HG03139 (cell line): Measurements from ENCODE around the gene RRP1B.
A peak's percentile ranks its signal among the peaks of the same experiment; 100 is the strongest.
"Not testable (repeated sequence)": the region's sequence is repeated elsewhere in the genome, so short reads cannot be mapped to it uniquely, and the experiment has no call there.

ENCODE experiments used
- ATAC-seq: cut with Tn5 transposase; IDR thresholded peaks from one replicate; pipeline ENCODE4 v1.9.1; 2021; ENCODE audit not compliant: unreplicated experiment

Gene RRP1B

DNA sequence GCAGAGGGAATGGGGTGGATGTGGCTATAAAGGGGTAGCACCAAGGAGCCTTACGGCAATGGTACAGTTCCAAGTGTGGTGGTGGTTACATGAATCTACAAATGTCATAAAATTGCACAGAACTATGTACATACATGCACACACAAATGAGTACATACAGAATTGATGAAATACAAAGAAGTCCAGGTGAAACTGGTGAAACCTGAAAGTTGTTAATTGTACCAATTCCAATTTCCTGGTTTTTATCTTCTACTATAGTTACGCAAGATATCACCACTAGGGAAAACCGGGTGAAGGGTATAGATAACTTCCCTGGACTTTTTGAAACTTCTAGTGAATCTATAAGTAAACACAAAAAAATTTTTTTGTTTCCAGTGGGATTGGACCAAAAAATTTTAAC lies 19.0 kb upstream of the RRP1B start:
- ATAC-seq, result no peak

DNA sequence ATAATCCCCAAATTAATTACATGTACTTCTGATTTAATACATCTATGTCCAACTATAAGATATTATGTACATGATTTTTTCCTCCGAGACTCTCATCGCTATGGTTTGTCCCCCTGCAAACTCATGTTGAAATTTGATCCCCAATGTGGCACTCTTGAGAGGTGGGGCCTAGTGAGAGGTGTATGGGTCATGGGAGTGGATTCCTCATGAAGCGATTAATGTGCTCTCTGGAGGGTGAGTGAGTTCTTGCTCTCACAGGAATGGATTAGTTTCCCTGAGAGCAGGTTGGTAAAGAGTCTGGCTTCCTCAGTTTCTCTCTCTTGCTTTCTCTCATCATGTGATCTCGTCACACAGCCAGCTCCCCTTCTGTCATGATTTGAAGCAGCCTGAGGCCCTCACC lies 16.2 kb upstream of the RRP1B start:
- ATAC-seq, result no peak

DNA sequence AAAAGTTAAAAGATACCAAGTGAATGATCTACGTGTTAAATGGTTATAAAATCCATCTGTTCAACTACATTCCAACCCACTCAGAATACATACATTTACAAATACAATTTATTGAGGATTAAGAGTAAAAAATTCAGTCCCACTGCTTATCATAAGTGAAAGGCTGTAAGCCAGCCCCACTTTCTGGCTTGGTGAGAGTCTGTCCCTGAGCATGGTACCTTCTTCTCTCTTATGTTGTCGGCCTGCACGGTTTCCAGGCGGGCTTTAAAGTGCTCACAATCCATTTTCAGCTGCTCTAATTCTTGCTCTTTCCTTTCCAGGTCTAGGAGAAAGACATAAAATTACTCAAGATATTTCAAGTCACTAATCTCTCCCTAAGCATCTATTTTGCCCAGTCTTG lies 15.3 kb upstream of the RRP1B start:
- no peak for ATAC-seq

DNA sequence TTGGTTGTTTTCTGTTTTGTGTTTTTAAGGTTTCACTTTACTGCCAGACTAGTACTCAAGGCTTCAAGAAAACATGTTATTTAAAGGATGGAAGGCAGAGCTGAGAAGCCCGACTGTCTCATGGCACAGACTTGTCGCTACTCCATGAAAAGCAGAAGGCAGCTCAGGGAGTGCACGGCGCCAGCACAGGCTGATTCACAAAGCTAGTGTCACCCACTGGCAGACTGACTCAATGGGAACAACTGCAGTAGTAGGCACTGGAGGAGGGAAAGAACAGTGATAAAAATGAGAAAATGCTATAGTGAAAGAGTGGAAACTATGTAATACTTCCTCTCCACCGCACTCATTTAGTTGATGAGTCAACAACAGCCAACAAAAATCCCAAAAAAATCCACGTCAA lies 14.8 kb upstream of the RRP1B start:
- ATAC-seq, result no peak

DNA sequence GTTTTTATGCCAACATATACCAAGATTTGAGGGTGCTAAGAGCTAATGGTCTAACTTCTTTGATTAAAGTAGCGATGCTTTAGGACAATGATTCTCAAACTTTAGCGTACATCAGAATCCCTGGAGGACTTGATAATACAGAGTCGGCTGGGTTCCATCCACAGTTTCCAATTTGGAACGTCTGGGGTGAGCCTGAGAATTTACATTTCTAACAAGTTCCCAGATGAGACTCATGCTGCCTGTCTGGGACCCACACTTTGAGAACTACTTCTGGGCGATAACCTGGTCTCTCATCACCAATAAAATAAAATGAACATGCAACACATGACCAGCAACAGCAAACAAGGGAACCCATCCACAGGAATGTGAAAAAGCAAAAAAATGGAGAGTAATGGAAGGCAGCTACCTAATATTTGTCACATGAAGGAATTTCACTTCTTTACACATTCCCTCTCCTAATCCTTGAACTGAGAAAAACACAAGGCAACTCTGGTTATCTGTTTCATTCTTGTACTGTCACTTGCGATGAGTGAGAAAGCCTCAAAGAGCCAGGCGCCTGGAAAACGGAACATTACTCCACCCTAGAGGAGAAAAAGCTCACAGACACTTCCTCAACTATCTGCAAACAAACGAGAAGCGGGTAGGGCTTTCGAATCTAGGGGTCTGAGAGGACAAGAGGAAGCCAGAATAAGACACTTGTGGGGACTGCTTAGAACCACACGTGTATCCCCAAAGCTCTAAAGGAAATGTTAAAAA lies 14.0 kb upstream of the RRP1B start:
- ATAC-seq, result no peak

DNA sequence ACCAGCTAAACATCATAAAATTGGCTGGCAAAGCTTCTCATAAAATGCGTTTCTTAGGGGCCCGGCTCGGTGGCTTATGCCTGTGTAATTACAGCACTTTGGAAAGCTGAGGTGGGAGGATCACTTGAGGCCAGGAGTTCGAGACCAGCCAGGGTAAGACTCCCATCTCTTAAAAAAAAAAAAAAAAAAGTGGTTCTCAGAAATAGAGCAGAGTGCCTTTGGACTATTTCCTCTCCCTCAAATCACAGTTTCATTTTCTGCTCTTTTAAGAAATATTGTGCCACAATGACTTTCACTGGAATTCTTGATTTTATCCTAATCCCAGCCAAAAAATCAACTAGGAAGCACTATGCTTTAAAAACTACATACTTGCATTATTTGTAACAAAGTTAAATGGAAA lies 13.4 kb upstream of the RRP1B start:
- no peak for ATAC-seq

DNA sequence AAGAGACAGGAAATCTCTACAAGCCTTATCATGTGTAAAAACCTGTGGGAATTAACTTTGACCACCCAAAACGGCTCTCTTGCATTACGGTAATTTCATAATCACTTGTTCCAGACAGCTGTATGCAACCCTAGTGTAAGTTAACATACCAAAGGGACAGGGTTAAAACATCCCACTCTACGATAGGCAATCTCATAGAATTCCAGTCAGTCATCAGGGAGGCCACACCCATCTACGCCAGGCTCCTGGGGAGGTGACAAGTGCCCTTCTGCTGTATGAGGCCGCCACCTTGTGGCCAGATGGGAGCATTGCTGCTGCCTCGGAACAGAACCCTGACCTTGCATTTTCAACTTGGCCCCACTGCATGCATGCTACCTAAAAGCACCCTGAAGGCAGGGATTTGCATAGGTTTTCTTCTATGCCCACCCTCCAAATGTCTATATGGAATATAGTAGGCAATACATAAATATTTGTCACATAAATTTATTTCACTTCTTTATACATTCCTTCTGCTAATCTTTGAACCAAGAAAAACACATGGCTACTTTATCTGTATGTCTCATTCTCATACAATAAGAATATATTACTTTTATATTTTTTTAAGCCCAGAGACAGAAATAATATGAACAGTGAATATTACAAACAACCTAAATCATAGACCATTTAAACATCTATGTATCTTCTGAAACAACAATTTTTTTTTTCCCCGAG lies 12.7 kb upstream of the RRP1B start:
- ATAC-seq, result peak; percentile 73

DNA sequence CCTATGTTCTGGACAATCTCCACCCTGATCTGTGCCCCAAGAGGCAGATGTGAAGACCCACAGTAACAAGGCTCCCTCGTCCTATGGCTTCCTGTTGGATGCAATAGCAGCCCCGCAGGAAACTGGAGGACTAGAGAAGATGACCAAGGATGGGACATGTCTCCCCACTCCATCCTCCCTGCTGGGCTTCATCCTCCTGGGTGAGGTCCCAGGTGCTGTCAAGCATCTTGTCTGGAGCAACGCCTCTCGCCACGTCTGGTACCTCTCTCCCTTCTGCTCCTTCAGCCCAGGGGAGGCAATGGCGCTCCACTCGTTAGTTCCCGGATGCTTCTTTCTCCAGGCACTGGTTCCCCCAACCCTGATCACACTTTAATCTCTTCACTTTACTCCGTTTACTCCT lies 11.2 kb upstream of the RRP1B start:
- no peak for ATAC-seq

DNA sequence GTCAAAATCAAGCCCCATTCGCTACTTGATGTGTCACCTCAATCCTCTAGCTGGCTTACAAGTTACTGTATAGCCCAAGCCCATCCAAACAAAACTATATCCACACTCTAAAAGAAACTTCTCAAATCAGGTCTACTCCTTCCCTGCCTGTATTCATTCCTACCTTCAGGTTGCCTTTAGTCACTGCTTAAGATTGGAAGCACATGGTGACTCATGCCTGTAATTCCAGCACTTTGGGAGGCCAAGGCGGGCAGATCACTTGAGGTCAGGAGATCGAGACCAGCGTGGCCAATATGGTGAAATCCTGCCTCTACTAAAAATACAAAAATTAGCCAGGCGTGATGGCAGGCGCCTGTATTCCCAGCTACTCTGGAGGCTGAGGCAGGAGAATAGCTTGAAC lies 7.4 kb upstream of the RRP1B start:
- ATAC-seq, result not testable (repeated sequence)

DNA sequence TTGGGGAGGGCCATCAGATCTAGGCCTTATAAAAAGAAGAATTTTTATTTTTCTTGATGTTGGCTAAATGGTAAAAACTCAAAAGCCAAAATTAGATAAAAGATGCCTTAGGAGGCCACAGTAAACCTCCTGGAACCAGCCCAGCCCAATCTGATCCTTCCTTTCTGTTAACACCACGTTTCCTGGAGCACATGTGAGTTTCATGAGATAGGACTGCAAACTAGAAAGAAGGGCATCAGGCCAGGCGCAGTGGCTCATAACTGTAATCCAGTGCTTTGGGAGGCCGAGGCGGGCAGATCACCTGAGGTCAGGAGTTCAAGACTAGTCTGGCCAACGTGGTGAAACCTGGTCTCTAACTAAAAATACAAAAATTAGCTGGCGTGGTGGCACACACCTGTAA lies 6.7 kb upstream of the RRP1B start:
- ATAC-seq, result no peak

DNA sequence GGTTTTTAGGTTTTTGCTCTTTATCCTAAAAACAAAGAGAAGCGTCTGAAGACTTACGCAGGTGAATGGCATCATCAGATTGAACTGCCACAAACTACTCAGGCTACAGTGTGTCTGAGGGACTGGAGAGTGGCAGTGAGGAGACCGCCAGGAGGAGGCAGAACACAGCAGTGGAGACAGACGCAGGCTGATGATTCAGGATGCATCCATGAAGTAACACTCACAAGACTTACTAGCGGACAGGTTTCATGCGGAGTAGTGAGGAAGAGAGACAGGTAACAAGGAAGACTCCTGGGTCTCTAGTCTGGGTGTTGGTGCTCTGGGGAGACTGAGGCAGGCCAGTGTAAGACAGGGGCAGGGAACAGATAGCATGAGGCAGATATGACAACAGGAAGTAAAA lies 5.7 kb upstream of the RRP1B start:
- no peak for ATAC-seq

DNA sequence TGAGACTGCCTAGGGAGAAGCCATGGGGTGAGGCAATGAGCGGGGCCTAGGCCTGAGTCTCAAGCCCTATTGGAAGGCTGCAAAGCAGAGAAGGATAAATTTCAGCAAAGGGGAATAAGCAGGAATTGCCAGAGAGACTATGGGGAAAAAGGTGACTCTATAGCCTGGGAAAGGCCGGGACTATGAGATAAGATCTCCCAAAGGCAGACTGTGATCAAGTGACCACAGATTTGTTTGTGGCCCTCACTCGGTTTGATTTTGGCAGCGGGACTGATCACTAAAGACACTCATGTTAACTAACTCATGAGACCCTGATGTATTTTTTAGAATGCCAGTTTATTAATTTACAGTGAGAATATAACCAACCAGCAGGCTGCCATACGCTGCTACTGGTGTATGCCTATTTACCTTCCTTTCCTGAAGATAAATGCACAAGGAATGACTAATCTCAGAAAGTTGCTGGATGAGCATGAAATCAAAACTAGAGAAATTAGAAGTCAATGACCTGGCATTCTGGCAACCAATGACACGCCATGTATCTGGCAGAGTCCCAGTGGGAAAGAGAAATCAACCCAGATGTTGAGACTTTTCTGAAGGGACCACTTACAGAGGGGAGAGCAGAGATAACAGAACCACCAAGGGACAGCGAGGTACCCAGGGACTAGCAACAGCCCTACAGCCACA lies 4.4 kb upstream of the RRP1B start:
- ATAC-seq, result no peak

DNA sequence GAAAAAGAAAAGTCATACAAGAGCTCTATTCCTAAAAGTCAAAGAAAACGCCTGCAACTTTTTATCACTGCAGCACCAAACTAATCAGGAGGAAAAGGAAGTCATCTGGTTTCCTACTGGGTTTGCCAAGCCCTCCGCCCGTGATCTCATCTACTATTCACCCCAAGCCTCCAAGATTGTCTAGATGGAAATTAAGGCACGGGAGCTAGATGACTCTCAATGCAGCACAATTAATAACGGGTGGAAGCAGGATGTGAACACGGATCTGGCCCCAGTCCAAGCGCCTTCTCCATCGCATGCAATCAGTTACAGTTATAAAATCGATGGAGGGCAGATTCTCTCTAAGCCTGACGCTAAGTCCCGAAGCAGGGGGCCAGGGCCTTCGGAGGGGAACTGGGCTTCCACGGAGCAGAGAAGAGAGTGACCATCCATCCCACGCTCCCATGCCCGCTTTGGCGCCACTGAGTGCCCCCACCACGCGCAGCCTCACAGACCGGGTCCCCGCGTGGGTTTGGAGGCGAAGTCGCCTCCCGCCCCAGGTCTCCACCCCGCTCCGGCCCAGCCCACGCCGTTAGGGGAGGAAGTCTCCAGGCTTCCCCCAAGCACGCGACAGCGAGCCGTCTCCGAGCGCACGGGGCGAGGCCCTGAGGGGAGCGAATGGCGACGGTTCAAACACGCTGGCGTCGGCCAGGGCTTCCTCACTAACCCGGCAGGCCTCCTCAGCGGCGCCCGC lies 1.8 kb upstream of the RRP1B start:
- no peak for ATAC-seq

DNA sequence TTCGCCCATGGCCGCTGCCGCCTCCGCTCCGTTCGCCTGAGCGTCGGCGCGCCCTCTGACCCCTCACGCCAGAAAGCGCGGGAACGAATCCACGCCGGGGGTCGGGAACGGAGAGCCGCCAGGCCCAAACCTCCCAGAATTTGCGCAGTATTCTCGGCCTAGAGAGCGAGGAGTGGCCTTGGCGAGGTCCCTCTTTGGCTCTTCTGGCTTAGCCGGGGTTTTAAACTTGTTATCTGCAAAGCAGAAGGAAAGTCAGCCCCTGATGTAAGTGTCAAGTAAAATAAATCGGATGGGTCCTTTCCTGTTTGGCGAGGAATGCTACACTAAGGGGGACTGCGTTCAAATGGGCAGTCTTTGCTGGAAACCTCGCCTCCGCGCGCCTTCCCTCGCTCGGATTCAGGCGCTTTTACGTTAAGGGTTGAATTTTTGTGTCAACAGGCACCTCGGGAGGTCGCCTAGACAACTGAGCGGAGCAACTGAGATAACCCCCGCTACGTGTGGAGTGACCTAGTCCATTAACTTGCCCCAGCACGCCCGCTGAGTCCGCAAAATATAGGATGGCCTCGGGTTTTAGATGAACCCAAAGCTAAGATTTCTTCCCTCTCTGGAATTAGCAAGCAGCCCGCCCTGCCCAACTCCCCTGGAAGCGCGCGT lies 1.1 kb upstream of the RRP1B start:
- ATAC-seq, result no peak

DNA sequence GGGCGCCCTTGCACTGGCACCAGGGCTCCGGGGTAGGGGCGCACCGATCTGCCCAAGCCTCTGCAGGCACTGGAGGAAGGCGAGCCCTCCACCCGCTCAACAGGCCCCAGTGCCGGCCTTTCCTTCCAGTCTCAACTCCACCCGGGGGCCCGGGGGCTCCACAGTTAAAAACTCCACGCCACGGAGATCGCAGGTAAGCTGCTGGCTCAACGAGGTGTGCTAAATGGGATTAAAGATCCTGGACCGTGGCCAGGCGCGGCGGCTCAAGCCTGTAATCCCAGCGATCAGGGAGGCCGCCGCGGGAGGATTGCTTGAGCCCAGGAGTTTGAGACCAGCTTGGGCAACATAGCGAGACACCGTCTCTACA lies 608 bp upstream of the RRP1B start:
- no peak for ATAC-seq

DNA sequence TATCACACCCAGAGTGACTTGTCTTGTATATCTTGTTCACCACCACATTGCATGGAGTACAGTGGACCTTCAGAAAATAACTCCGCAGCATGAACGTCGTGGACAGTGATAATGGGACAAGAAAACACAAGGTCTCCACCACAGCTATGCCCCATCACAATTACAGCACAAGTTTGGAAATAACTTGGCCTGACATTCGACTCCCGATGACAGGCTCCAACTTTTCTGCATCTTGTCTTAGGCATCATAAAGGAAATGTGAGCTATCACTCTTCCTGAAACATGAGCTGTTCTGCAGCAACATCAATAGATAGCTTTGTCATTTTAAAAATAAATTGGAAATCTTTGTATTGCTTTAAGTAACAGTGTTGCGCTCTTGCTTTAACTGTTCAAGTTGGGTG lies 2.9 kb downstream of the RRP1B start:
- ATAC-seq, result no peak

DNA sequence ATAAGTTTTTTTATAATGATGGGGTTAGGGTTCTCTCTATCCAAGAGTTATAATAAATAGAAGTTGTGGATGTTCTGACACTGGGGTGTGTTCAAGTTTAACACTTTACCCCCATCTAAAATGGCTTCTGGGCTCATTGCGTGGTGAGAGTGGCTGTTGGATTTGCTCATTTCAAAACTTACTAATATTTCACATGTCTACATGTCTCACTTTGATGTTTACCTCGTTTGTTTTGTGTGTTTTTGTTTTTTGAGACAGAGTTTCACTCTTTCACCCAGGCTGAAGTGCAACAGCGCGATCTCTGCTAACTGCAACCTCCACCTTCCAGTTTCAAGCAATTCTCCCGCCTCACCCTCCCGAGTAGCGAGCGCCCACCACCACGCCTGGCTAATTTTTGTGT lies 3.7 kb downstream of the RRP1B start:
- ATAC-seq, result no peak

DNA sequence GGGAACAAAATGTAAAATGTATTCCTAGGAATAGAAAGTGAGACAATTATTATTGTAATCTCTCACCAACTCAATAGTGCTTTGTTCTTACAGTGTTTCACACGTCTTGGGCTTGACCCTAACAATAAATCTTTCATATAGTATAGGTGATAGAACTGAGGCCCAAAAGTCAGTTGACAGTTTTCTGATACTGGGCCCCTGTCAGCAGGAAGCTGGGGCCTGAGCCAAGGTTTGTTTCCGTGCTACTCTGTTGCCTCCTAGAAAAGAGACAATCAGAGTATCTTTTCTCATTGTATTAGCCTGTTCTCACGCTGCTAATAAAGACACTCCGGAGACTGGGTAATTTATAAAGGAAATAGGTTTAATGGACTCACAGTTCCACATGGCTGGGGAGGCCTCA lies 5.0 kb downstream of the RRP1B start:
- ATAC-seq, result no peak

DNA sequence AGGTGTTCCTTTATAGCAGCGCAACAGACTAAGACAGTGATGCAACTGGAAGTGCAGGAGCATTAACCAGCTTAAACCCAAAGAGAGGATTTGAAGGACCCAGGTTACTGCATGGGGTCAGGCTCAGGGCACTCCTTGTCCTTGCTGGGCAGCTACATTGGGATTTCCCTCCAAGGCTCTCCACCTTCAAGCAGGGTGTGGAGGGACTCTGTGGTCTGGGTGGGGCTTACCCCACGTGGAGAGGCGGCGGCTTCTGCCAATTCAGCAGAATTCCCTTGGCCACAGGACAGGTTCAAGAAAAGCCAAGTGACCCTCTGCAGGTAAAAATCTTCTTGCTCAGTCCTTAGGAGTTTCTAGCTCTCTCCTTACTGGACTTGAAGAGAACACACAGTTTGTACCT lies 6.5 kb downstream of the RRP1B start:
- ATAC-seq, result no peak

DNA sequence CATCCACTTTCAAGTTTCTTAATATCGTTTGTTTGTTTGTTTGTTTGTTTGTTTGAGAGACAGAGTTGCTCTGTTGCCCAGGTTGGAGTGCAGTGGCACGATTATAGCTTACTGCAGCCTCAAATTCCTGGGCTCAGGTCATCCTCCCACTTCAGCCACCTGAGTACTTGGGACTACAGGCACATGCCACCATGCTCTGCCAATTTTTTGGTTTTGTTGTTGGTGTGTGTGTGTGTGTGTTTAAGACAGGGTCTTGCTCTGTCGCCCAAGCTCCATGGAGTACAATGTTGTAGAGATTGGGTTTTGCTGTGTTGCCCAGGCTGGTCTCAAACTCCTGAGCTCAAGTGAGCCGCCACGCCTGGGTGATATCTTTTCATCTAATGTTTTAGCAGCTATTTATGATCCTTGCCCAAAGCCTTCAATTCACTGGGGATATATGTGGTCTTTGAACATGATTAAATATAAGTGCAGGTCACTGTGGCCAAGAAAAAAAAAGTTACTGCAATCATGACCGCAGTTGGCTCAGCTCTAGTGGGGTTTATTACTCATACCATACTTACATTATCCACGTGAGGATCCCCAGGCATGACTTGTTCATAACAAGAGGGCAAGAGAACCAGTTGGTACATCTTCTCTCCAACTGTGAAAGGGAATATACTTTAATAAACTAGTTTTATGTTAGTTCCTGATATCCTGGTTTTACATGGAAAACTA lies 8.0 kb downstream of the RRP1B start:
- ATAC-seq, result no peak
